ENCODE measurements around the gene PSD4.
A peak's percentile ranks its signal among the peaks of the same experiment; 100 is the strongest.

Gene PSD4

DNA sequence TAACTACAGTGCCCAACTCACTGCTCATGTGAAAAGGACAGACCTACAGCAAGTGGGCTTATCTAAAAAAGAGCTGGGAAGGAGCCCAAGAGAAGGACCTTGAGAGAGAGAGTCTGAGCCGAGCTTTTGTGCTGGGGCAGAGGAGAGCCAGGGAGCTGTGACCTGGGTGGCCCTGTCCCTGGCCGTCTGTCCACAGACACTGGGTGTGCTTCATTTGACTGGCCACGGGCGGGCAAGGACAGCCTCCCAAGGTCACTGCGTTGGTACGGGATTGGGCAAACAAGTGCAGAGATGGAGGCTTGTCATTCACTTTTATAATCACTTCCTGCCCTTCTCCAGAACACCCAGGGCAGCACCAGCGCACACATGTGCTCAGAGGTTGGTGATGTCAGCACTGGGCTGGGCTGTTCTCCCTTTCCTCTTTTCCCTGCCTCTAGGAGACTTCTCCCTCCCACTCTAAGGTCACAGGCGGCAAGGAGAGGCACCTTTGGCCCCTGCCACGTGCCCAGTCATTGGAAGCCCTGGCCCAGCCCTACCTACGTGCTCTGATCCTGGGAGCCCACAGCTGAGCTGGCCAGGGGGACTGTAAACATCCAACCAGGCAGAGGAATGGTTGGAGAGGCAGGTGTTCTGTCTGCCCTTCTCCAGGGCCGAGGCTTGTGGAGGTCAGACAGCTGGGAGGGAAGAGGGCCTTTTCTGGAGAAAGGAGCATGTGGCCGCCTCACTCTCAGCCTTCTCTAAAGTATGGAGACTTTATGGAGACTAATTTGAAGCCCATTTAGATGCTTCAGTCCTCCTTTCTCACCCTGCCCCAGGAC is 6.4 kb upstream of the PSD4 start:
- DNase-seq (ENCODE audit: low read depth in 3 of 3, low spot score in 1 of 3): no peak

GRCh38 chr2:113167962-113168340 is 5.8 kb upstream of the PSD4 start:
- no peak for DNase-seq (ENCODE audit: low read depth in 3 of 3, low spot score in 1 of 3)

DNA sequence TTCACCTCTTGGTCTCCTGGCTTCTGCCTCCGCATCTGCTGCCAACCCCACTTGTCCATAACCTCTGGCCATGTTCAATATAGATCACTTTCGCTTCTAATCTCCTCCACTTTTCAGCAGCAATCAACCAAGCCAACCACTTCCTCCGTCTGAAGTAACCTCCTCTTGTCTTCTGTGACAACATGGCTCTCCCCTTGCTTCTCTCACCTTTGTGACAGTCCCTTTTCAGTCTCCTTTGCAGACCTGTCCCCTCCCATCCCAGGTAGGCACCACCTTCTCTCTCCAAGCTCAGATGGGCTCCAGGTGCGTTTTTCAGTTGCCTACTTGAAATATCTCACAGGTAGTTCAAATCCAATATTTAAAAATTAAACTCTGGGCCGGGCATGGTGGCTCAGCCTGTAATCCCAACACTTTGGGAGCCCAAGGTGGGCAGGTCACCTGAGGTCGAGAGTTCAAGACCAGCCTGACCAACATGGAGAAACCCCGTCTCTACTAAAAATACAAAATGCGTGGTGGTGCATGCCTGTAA is 4.7 kb upstream of the PSD4 start:
- DNase-seq (ENCODE audit: low read depth in 3 of 3, low spot score in 1 of 3): no peak

- DNase-seq (ENCODE audit: low read depth in 3 of 3, low spot score in 1 of 3): no peak
Observed at GRCh38 chr2:113169586-113169985, 4.2 kb upstream of the PSD4 start.

DNA sequence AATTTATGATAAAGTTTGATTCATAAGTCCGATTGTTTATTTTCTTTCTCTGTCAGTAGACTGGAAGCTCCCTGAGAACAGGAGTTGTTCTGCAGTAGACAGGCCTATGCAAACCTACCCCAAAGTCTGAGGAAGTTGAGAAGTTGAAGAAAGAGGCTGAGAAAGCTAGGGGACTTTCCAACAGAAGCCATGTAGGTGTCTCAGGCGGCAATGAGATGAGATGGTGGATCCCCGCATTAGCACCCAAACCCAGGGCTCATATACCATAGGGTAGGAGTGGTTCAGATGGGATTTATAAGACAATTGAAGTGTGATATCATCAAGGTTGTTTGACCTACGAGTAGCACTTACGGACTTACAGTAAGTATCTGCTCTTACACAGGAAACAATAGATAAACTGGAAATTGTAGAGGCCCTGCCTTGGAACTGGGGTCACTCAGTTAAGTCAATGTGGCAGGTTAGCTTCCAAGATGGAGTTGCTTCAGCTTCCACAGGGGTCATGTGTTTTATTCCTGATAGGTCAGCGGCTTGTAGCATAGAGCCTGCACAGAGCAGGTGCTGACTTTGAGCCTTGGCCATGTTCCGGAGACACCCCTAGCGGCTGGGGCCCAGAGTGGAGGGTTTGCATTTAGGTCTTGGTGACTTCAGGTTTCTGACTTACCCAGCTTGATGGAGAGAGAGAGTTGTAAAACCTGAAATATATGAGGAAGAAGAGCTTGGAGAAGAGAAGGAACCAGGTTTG is 2.3 kb upstream of the PSD4 start:
- no peak for DNase-seq (ENCODE audit: low read depth in 3 of 3, low spot score in 1 of 3)

DNA sequence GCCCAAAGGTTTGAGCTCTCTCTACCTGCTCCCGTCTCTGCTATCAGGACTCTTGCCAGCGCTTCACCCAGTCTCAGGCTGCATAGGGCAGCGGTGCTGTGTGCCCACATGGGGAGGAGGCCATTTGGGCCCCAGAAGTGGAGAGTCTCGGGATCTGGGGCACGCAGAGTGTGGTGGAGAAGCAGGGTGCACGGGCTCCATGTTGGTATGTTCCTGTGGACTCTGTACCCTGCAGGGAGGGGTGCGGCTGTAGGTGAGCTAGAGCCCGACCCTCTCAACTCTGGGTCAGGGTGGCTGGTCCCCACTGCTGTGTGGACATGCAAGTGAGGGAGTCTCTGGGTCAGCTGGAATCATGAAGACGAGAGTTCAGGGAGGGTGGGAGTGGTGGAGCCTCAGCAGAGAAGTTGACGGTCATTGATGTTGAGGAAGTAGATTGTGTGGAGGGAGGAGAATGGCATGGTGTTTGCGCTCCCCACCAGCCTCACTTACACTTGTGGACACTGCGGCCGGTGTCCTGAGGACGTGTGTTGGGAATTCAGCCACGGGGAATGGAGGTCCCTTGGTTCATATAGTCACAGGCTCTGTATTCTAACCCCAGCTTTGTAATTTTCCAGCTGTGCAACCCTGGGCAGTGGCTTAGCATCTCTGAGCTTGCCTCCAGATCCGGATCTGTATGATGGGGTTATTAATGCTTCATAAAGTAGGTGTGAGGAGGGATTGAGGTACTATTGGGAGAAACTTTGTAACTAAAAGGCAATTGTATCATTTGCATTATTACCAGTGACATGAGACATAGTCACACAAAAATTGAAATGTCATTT is 840 bp upstream of the PSD4 start:
- no peak for DNase-seq (ENCODE audit: low read depth in 3 of 3, low spot score in 1 of 3)

GRCh38 chr2:113174376-113174750 is 592 bp downstream of the PSD4 start:
- DNase-seq (ENCODE audit: low read depth in 3 of 3, low spot score in 1 of 3): no peak

DNA sequence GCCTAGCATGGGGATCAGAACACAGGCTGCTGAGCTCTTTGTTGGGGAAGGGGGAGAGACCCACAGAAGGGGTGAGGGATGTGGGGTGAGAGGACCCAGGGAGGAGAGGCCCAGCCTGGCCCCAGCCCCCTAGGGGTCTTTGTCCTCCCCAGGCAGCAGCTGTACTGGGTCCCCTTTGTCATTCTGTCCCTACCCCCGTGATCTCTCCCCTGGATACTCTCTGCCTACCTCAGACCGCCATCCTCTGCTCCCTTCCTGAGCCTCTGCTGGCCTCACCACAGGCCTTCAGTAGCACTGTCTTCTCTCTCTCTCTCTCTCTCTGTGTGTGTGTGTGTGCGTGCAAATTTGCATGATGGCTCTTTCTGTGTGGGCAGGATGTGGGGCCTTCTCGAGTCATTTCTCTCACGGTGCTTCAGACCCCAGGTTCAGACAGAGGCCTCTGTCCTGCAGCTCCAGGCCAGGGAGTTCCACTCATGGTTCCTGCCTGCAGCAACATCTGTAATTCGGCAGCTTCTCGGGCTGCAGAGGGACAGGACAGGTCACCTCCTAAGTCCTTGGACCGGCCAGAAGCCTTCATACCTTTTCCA is 1.4 kb downstream of the PSD4 start:
- DNase-seq (ENCODE audit: low read depth in 3 of 3, low spot score in 1 of 3): peak in 2 of 3 donors; percentile 45 to 52

GRCh38 chr2:113175736-113176695 is 2.2 kb downstream of the PSD4 start:
- DNase-seq (ENCODE audit: low read depth in 3 of 3, low spot score in 1 of 3): no peak

GRCh38 chr2:113176696-113177355 is 3.1 kb downstream of the PSD4 start:
- DNase-seq (ENCODE audit: low read depth in 3 of 3, low spot score in 1 of 3): no peak

- no peak for DNase-seq (ENCODE audit: low read depth in 3 of 3, low spot score in 1 of 3)
Observed at GRCh38 chr2:113178069-113178746, 4.4 kb downstream of the PSD4 start.

DNA sequence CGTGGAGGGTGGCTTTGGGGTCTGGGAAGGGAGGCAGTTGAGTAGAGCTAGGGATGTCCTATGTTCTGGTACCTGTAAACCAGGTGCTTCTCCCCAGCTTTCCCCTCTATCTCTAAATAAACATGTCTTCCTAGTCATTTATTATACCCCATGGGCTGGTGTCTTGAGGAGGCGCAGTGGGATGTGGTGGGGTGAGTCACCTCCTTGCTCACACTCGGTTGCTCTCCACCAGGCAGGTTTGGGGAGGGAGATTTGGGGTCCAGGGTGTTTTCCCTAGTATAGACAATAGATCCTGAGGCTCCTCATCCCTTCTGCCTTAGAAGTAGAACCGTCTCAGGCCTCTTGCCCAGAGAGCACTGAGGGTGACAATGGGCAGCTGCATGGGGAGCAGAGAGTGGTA is 5.1 kb downstream of the PSD4 start:
- DNase-seq (ENCODE audit: low read depth in 3 of 3, low spot score in 1 of 3): no peak

- DNase-seq (ENCODE audit: low read depth in 3 of 3, low spot score in 1 of 3): no peak
Observed at GRCh38 chr2:113179446-113180045, 5.8 kb downstream of the PSD4 start.

- no peak for DNase-seq (ENCODE audit: low read depth in 3 of 3, low spot score in 1 of 3)
Observed at GRCh38 chr2:113180131-113180946, 6.6 kb downstream of the PSD4 start.

- no peak for DNase-seq (ENCODE audit: low read depth in 3 of 3, low spot score in 1 of 3)
Observed at GRCh38 chr2:113181258-113182051, 7.7 kb downstream of the PSD4 start.

DNA sequence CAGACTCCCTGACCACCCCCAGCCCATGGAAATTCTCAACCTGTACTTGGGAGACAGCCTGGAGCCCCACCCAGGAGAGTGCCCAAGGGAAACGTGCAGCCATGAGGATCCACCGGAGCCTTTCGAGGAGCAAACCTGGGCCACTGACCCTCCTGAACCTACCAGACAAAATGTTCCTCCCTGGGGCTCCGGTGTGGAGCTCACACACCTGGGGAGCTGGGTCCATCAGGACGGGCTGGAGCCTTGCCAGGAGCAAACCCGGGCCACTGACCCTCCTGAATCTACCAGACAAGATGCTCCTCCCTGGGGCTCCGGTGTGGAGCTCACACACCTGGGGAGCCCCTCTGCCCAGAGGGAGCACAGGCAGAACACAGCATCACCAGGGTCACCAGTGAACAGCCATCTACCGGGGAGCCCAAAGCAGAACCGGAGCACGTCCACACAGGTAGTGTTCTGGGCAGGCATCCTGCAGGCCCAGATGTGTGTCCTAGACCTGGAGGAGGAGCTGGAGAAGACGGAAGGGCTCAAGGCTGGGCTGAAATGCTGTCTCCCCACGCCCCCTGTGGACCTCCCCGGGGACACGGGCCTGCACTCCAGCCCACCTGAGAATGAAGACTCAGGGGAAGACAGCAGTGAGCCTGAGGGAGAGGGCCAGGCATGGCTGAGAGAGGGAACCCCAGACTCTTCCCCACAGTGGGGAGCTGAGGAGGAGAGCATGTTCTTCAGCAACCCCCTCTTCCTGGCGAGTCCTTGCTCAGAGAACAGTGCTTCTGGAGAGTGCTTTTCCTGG is 8.9 kb downstream of the PSD4 start:
- no peak for DNase-seq (ENCODE audit: low read depth in 3 of 3, low spot score in 1 of 3)

All from stimulated activated CD4-positive, alpha-beta T cell treated with anti-CD3 and anti-CD28 coated beads, TNF-alpha, amount 100 ng/mL, for 1 hour (primary cell).